Epithelial cell of proximal tubule (primary cell): Measurements from ENCODE around the gene AFF3. TPM values are rescaled to one million over a fixed set of nuclear protein-coding genes. Genes with fewer than 3 reads are reported as not detected.

Source experiments
- DNase-seq: peaks from one replicate; pipeline ENCODE4 v3.0.0-alpha.2; 2011; ENCODE audit warnings: low read depth
- H3K4me3 ChIP-seq: 2 replicates; pipeline ENCODE4 v1.5.1; 2011; ENCODE audit warnings: low read depth, mild to moderate bottlenecking, low read length
- CTCF ChIP-seq: conservative IDR thresholded peaks from 2 replicates; pipeline ENCODE4 v1.5.1; 2012; ENCODE audit warnings: low read depth, mild to moderate bottlenecking, low read length
- total RNA-seq: library from RNA; depleted of rRNA; stranded (reverse); fragments of >200 nt; gene quantifications from 2 replicates; pipeline ENCODE4 v1.2.3, GENCODE V29; 2015

The AFF3 gene
- total RNA-seq, 1 donor from 2014 or later: 0.35 TPM

DNA sequence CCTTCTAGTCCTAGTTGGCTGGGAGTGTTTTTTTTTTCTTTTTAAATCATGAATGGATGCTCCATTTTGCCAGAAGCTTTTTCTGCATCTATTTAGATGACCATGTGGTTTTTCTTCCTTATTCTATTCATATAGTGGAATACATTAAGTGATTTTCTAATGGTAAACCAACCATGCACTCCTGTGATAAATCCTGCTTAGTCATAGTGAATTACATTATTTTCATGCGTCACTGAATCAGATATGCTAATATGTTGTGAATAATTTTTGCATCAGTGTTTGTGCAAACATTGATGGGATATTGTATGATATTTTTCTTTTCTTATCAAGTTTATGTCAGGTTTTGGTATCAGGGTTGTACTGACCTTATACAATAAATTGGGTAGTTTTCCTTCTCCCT lies 423.3 kb downstream of the AFF3 start:
- TF ChIP-seq CTCF: no peak
- no peak overlapping the region for H3K4me3 ChIP-seq
- DNase-seq: no peak

DNA sequence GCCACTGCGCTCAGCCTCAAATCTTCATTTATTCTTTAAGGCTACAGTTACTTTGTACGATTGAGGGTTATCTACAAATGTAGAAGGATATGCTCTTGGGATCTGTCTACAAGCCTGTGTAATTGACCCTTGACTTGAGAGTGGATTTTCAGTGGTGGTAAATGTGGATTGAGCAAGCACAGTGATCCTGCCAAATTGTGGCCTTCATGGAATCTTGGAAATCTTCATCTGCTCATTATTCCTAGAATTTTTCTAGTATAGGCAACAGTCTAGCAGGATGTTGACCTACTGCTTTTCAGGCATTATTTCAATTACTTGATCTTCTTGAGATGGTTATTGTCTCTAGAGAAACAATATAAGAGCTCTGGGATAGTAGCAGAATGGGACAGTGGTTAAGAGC lies 426.4 kb downstream of the AFF3 start:
- no peak for DNase-seq
- no peak for TF ChIP-seq CTCF

DNA sequence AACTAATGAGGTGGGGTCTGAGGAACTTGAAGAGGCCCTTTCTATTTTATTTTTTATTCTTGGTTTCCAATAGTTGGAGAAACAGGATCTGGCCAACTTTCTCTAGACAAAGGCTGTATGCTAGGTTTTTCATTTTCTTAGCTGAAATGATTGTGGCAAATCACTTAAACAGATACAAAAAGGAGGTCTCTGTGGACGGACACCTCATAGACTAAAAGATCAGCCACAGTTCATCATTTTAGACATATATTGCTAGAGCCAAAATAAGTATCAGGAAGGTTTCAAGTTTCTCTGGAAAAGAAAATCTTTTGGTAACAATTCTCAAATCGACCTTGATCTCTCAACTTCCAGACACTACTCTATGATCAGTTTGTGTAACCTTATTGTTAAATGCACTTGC lies 428.0 kb downstream of the AFF3 start:
- no peak overlapping the region for H3K4me3 ChIP-seq
- no peak for DNase-seq
- TF ChIP-seq CTCF: no peak

More for the DNA sequence above, 426.4 kb downstream of the AFF3 start:
- no peak overlapping the region for H3K4me3 ChIP-seq

- no peak for DNase-seq
- no peak for TF ChIP-seq CTCF
- H3K4me3 ChIP-seq: no peak overlapping the region
Measured at GRCh38 chr2:99711144-99711543, 431.2 kb downstream of the AFF3 start.

GRCh38 chr2:99710721-99711120 lies 431.7 kb downstream of the AFF3 start:
- DNase-seq: no peak
- no peak overlapping the region for H3K4me3 ChIP-seq
- TF ChIP-seq CTCF: no peak

- no peak for TF ChIP-seq CTCF
- DNase-seq: no peak
Measured at GRCh38 chr2:99709229-99709628, 433.2 kb downstream of the AFF3 start.

GRCh38 chr2:99708231-99708630 lies 434.2 kb downstream of the AFF3 start:
- DNase-seq: no peak
- H3K4me3 ChIP-seq: no peak overlapping the region
- no peak for TF ChIP-seq CTCF

More at GRCh38 chr2:99709229-99709628, 433.2 kb downstream of the AFF3 start:
- H3K4me3 ChIP-seq: no peak overlapping the region
